Left colon (tissue), 2 donors: Measurements from ENCODE around the gene EFEMP2. TPM values are rescaled to one million over a fixed set of nuclear protein-coding genes. Genes with fewer than 3 reads are reported as not detected.

Experiments
- ATAC-seq: fragments of 200-7000 bp; cut with Tn5 transposase; one replicate; pipeline ENCODE4 v1.9.1; 2020; ENCODE audit warnings: mild to moderate bottlenecking, moderate library complexity
- DNase-seq, 2 donors: peaks; one replicate each; pipeline ENCODE4 v3.0.0-alpha.2; 2020
- intact Hi-C, 2 donors: fragments of 100-400 bp; cut with DNase I in 1 of 2; cut with micrococcal nuclease in 1 of 2; formaldehyde crosslinking; loops; one replicate each; pipeline versions ENCODE4 v1.11.2 to v1.14.0; 2022; cut with DNase I, micrococcal nuclease
- total RNA-seq, 2 donors: library from RNA; stranded (reverse); fragmentation: NEBNext Ultra II Directional; extraction: Animal tissue kit (Norgen Biotek cat#: 25700); gene quantifications; one replicate each; pipeline ENCODE4 v1.2.1, GENCODE V29; 2021
- donor health status: DM: no; HTN: no; CAD: no.
- donor health status: DM: yes; HTN: yes; CAD: no.

EFEMP2 gene
- total RNA-seq, 2 donors from 2014 or later = 4.5 to 21.4 TPM

DNA sequence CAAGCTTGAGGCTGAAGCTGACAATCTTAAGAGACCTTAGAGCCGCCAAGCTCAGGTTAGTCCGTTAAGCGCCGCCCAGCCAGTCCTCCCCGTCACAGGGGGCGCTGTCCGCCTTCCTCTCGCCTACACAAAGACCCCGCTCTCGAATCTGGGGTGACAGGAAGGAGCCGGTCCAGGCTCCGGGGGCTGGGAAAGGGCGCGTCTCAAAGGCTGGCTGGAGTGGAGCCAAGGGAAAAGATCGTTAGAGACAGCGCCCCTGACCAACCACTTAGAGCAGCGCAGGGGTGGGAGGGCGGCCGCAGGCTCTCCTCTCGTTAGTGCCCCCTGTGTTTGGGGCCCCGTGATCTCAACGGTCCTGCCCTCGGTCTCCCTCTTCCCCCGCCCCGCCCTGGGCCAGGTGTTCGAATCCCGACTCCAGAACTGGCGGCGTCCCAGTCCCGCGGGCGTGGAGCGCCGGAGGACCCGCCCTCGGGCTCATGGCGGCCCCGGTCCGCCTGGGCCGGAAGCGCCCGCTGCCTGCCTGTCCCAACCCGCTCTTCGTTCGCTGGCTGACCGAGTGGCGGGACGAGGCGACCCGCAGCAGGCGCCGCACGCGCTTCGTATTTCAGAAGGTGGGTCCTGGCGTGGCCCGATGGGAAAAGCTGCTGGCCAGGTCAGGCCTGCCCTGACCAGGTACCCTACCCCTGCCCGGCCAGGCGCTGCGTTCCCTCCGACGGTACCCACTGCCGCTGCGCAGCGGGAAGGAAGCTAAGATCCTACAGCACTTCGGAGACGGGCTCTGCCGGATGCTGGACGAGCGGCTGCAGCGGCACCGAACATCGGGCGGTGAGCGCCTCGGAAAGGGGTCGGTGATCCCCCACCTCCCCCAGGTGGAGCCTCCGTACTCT, 12.1 kb downstream of the EFEMP2 start, which contains the start of gene MUS81:
MUS81 (plus strand) TSS at position 156 of the 887 bp plus-strand sequence; CDS start at position 477, 321 bp downstream.
- DNase-seq (peak; percentile 98 to 99), ATAC-seq (peak; percentile 56)
- intact Hi-C loops = no loop called here

DNA sequence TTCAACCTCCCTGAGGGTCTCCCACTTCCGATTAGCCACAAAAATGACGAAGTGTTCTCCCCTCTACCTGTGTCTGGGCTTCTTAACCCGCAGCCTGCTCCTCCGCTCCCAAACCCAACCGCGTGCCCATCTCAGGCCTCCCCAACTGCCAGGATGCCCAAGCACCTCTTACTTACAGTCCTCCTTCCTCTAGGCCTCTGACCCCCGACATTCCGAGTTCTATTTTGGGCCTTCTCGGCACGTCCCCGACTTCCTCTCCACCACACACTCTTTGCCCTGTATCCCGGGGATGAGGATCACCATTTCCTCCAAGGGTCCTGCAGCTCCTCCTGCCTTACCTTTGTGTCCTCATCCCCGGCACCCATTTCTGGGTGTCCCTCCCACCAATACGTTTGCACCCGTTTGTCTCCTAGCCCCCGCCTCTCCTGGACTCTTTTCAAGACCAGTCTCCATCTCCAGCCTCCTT, 12.8 kb downstream of the EFEMP2 start:
- no peak for ATAC-seq
- intact Hi-C loops = no loop called here
- DNase-seq = peak in 1 of 2 donors; percentile 59

DNA sequence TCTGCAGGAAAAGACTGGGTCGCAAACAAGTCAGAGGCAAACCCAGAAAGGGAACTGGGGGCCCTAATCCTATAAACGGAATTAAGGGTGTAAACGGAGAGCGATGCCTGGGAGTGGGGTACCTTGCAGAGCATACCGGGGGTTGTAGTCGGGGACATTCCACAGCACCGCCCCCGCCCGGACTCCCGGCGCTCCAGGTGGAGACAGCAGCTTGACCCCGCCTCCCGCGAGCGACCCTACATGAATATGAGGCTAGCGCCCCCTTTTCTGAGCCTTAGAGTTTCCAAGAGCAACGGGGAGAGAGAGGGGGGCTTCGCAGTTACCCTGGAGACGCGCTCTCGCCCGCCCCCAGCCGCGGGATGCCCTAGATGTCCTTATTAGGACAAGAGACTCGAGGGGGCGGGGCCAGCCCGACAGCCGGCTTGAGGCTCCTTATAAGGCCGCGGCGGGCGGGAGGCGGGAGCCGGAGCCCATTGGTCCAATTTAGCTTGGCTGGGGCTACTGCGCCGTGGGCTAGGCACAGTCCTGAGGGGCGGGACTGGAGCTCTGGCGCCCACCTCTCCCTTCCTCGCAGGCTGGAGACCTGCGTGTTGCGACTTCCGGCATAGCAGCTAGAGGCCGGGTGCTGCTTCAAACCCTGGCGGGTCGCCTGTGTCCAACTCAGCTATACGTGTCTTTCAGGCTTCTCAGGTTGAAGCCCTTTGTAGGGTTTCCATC, 13.3 kb downstream of the EFEMP2 start:
- ATAC-seq = peak; percentile 57
- intact Hi-C loops = no loop called here
- peak; percentile 100 for DNase-seq

DNA sequence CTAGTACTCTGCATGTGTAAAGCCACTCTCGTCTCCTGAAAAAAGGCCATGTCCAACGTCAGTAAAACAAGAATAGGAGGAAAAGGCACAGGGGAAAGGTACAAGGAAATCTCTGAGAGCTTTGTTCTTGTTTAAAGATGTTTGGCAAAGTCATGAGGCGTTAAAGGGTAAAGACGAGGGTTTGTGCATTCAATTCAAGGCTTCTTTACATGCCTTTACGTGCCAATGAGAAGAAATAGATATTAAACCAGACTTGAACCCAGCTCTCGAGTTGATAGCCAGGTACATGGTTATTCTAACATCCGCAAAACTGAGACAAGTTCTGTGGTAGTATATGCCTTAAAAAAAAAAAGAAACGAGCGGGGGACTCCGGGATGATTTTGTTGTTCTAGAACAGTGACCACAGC, 13.9 kb downstream of the EFEMP2 start:
- intact Hi-C loops = no loop called here
- DNase-seq = no peak
- no peak for ATAC-seq

DNA sequence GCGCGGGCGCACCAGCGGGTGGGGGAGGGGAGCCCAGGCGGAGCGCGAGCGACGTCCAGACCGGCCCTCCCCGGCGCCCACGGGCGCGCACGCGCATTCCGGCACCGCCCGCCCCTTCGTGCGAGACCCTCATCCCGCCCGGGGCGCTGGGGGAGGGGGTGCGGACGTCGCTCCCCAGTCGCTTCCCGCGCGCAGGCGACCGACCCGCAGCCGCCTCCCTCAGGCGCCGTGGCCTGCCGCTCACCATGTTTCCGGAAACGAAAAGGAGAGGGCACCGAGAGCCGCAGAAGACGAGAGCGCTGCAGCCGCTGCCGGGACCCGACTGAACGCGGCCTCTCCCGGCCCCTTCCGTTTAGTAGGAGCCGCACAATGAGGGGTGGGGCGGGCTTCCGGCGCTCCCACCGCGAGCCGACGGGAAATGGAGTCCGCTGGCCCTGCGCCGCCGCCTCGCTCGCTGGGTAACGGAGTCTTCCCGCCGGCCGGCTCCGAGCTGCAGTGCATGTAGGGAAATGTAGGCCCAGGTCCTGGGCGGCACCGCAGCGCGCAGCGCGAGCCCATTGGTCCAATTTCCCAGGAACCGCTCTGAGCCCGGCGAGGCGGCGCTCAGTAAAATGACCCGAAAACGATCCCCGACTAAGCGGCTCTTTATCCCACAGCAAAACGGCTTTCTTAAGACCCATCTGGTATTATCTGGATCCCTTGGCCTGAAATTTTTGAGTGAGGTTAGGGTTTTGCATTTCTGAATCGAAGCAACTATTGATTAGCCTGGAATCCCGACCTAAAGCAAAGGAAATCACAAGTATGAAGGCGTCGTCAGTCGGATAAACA, 14.5 kb downstream of the EFEMP2 start, which contains the start of gene CFL1:
CFL1 (minus strand) TSS at position 328 of the 828 bp plus-strand sequence; CDS start at position 247, 81 bp downstream.
- peak; percentile 52 for ATAC-seq
- intact Hi-C loops = no loop called here
- peak; percentile 98 for DNase-seq

DNA sequence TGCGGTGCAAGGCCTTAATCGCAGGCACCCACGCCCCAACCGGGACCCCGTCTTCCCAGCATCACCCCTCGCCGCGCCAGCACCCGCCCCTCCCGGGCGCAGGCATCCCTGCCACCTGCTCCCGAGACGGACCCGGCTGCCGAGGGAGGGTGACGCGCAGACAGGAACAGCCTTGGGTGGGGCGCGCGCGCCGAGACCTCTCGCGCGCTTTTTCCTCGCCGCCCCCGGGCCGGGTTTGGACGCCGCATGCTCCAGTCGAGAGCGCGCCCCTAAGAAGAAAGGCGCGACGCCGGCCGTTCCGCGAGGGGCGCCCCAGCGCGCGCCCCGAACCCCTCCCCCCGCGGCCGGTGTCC, 15.1 kb downstream of the EFEMP2 start:
- ATAC-seq (no peak), DNase-seq (peak in 1 of 2 donors; percentile 73)
- intact Hi-C loops = no loop called here

DNA sequence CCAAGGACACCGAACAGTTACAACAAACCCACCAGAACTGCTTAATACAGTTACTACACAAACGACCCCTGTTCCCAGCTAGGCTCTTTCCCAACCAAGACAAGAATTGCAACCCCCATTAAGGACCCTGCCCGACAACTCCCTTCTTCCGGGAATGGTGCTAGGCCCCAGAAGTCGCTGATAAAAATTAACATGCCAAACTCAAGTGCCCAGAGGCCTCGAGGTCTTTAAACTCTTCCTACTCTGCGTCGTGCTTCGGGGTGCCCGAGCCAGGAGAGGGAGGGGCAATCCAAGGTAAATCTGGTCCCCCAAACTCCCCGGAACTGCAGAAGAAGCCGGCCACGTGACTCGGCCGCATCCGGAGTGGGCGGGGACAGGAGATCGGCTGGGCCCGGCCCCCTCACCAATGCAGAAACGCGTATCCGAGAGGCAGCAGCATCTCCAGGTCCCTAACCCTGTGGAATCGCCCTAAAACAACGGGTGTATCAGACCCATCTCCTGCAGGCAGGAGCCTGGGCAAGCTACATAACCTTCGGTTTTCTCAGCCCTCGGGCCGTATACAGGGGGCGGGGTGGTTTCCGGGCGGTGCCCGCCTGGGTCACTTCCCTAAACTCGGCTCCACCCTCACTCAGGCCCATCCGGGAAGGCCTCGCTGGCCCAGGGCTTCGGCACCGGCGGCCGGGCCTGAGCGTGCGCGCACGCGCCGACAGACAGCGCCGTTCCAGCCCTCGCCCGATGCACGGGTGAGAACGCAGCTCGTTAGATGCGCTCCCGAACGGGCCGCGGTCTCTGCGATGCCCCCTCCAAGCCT, 15.7 kb downstream of the EFEMP2 start:
- peak; percentile 24 for ATAC-seq
- intact Hi-C loops = no loop called here
- peak; percentile 87 to 90 for DNase-seq

DNA sequence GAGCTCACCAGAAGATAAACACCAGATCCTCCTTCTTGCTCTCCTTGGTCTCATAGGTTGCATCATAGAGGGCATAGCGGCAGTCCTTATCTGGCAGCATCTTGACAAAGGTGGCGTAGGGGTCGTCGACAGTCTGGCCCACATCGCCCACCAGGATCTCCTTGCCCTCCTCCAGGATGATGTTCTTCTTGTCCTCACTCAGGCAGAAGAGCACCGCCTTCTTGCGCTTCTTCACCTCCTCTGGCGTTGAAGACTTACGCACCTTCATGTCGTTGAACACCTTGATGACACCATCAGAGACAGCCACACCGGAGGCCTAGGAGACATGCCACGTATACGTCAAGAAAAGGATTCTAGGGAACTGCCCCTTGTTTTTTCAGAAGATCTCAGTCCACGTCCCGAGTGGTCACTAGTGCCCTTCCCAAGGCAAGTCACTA, 16.7 kb downstream of the EFEMP2 start:
- DNase-seq = no peak
- ATAC-seq = no peak
- intact Hi-C loops = no loop called here

DNA sequence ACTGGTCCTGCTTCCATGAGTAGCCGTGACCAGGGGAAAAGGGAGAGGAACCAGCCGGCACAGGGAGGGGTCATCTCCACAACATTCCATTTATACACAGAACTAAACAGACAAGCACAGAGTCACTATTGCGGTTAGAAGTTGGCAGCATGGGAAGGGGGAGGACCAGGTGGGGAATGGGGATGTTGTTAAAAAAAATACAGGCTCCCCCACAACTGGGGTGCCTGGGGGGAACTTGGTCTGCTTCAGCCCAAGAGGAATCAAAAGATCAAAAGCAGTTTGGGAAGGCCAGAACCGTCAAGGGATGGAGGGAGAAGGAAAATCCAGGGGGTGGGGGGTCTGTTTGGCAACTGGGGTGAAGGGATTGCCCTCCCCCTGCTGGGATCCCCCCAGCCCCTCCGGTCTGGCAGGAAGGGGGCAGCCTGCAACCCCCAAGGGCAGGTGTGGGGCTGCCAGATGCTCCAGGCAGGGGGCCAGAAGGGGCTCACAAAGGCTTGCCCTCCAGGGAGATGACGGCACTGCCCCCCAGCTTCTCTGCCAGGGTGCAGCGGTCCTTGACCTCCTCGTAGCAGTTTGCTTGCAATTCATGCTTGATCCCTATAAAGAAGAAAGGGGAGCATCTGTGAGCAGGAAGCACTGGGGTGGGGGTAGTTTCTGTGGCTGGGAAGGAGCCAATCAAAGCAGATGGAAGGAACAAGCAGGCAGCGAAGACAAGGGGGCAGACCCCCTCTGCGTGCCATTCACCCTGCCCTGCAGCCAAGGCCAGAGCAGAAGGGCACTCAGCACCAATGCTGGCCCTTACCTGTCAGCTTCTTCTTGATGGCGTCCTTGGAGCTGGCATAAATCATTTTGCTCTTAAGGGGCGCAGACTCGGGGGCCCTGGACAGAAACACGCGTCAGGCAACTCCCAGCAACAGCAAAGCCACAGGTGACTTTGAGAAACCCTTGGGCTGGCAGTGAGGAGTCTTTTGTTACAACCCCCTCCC, 17.5 kb downstream of the EFEMP2 start:
- DNase-seq (peak in 1 of 2 donors; percentile 33), ATAC-seq (no peak)
- intact Hi-C loops = no loop called here

DNA sequence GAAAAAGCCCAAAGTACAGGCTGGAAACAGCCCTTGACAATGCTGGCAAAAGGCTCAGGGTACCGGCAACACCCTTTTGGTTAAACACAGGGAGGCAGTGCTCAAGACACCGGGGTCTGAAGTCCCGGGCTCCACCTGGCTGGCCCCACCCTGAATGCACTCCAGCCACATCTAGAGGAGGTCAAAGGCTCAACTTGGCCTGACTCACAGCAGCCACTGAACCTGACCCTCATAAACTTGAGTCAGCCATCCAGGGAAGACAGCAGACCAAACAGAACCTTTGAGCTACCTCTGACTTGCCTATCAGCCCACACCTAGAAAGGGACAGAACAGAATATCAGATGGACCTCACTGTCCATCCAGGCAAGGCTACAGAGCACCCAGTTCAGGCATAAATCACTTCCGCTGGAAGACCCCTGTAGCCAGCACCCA, 18.4 kb downstream of the EFEMP2 start:
- intact Hi-C loops = no loop called here
- peak; percentile 61 for ATAC-seq
- peak; percentile 80 to 95 for DNase-seq

DNA sequence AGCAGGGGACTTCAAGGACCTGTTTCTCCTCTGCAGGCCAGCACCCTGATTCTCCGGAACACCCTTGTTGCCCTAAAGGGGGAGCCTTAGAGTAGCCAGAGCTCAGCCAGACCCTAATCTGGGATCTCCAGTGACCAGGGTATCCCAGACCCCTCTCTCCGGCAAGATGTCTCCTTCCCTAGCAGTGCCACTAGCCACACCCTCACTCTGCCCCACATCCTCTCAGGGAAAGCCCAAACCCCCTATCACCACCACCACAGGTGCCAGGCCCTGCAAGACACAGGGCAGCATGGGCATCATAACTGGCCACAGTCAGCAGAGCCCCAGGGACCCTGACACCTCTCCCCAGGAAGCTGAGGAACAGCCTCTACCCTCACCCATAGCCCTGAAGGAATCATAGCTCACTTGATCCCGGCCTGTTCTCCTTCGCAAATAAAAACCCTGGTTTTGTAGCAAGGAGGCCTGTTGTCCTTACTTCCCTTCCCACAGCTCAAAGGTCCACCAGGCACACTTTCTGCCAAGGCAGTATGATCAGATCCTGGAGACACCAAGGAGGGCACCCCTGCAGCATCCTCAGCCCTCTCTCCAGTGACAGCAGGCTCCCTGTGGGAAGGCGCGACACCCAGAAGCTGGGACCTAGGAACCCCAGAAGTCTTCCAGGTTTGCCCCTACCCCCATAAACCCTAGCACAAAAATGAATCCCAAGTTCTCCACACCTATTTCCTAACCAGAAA, 19.2 kb downstream of the EFEMP2 start:
- ATAC-seq (no peak), DNase-seq (peak in 1 of 2 donors; percentile 36)
- intact Hi-C loops = no loop called here

DNA sequence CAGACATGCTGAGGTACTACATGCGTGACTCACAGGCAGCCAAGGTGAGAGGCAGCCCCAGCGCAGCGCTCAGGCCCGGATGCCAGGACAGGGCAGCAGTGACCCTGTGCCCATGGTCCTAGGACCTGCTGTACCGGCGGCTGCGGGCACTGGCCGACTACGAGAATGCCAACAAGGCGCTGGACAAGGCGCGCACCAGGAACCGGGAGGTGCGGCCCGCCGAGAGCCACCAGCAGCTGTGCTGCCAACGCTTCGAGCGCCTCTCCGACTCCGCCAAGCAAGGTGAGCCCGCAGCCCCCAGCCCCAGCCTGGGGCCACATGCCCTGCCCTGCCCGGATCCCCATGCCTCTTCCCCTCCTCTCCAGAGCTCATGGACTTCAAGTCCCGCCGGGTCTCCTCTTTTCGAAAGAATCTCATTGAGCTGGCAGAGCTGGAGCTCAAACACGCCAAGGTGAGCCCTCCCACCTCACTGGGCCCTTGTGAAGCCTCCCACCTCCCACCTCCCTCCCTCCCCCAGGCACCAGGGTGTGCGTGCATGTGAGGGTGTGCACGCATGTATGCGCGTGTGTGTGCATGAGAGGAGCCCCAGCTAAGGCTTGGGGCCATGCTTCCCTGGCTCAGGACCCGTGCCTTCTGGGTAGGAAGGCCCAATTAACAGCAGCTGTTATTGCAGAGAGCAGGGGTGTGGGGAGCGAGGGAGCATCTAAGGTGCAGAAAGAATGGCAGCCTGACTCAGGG, 19.9 kb downstream of the EFEMP2 start:
- intact Hi-C loops = no loop called here
- DNase-seq (peak; percentile 33 to 39), ATAC-seq (no peak)

DNA sequence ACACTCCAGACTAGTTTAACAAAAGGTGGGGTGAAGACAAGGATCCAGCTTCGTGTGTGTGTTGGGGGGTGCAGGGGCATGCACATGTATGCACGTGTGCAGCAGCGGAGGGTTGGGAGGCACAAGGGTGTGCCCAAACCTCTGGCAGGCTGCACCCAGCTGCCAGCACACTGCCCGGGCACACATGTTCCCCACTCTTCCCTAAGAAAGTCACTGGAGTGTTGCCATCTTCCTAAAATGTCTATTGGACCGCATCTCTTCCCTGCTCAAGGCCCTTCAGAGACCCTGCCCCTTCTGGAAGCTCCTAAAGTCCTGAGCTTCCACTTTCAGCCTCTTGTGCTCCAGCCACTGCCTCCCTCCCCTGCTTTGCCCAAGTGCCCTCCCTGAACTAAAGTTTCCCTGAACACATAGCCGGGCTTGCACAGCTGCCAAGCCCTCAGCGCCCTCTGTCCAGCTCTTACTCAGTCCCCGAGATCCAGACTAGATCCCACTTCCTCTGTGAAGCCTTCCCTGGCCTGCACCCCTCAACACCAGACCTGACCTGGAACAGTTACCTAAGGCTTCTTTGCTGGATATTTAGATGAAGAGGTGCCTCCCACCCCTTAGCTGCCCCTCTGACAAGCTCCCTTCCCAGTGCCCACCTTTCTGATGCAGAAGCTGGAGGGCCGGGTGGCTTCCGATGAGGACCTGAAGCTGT, 20.6 kb downstream of the EFEMP2 start:
- intact Hi-C loops = no loop called here
- DNase-seq (peak in 1 of 2 donors; percentile 25), ATAC-seq (no peak)

DNA sequence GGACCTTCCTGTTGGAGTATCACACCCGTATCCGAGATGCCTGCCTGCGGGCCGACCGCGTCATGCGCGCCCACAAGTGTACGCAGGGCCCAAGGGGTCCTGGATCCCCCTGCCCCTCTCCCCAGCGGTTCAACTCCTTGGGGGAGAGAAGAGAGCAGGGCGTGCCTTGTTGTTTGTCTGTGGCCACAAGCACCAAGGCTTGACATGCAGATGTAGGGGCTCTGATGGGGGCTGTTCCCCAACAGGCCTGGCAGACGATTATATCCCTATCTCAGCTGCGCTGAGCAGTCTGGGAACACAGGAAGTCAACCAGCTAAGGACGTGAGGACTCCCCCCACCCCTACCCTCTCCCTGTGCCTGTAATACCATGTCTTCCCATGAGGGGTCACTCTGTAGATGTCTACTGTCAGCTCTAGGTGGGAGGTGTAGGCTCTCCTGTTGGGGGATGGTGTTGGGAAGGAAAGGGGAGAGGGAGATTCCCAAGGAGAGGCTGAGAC, 21.5 kb downstream of the EFEMP2 start:
- peak in 1 of 2 donors; percentile 26 for DNase-seq
- ATAC-seq = no peak
- intact Hi-C loops = no loop called here
